Aorta (tissue), 5 donors: ENCODE results near the gene CCNJL. TPM values are rescaled to one million over a fixed set of nuclear protein-coding genes. Genes with fewer than 3 reads are reported as not detected.

ENCODE experiments used
- ATAC-seq: fragments of 200-7000 bp; cut with Tn5 transposase; one replicate; pipeline ENCODE4 v1.9.1; 2022; ENCODE audit warnings: moderate library complexity; ENCODE audit not compliant: low FRiP score
- DNase-seq, 2 donors: peaks; one replicate each; pipeline ENCODE4 v3.0.0-alpha.2; 2020
- H3K27ac ChIP-seq, 2 donors: one replicate each; pipeline ENCODE4 v1.5.1; 2013; ENCODE audit warnings: low read length in 2 of 2, mild to moderate bottlenecking in 2 of 2, moderate library complexity in 2 of 2, control low read depth in 1 of 2, inconsistent platforms in 1 of 2, low read depth in 1 of 2
- H3K27me3 ChIP-seq, 2 donors: one replicate each; pipeline ENCODE4 v1.6.1; 2013; ENCODE audit warnings: control low read depth in 1 of 2, low read length in 1 of 2, mild to moderate bottlenecking in 1 of 2, moderate library complexity in 1 of 2; ENCODE audit not compliant: insufficient read depth in 2 of 2, control insufficient read depth in 1 of 2
- H3K36me3 ChIP-seq, 2 donors: one replicate each; pipeline ENCODE4 v1.6.1; 2013; ENCODE audit warnings: control low read depth in 1 of 2, low read length in 1 of 2, mild to moderate bottlenecking in 1 of 2; ENCODE audit not compliant: insufficient read depth in 2 of 2, control insufficient read depth in 1 of 2
- H3K4me1 ChIP-seq, 2 donors: one replicate each; pipeline ENCODE4 v1.6.1; 2013; ENCODE audit warnings: low read length in 2 of 2, control low read depth in 1 of 2, mild to moderate bottlenecking in 1 of 2, moderate library complexity in 1 of 2; ENCODE audit not compliant: insufficient read depth in 2 of 2, control insufficient read depth in 1 of 2
- H3K4me3 ChIP-seq, 2 donors: one replicate each; pipeline ENCODE4 v1.5.1; 2013; ENCODE audit warnings: low read length in 2 of 2, control low read depth in 1 of 2, mild to moderate bottlenecking in 1 of 2
- H3K9me3 ChIP-seq: one replicate; pipeline ENCODE4 v1.6.1; 2013; ENCODE audit warnings: mild to moderate bottlenecking, low read length; ENCODE audit not compliant: control insufficient read depth
- WGBS, 2 donors: extraction: QIAGEN DNeasy Blood & Tissue Kit; methylation state at CpG; one replicate each; pipeline ENCODE4 v1.1.7; 2013; 5-methylcytosine and 5-hydroxymethylcytosine counted together
- intact Hi-C, 2 donors: fragments of 100-400 bp; cut with DNase I; formaldehyde crosslinking; loops; one replicate each; pipeline versions ENCODE4 v1.14.2 to v1.15.0; 2022
- polyA plus RNA-seq, 2 donors: library from polyadenylated mRNA; stranded (reverse); fragments of 200-250 nt; gene quantifications; one replicate each; pipeline ENCODE4 v1.2.3, GENCODE V29; 2013
- total RNA-seq, 2 donors: library from RNA; stranded (reverse); fragmentation: NEBNext Ultra II Directional; extraction: Animal tissue kit (Norgen Biotek cat#: 25700); gene quantifications; one replicate each; pipeline ENCODE4 v1.2.1, GENCODE V29; 2021
- donor health status: healthy with polysubstance abuse.
- donor health status: Bipolar disorder and iron deficiency.
- donor health status: DM: no; HTN: no; CAD: no.
- donor health status: DM: no; HTN: no; CAD: no.
- donor health status: DM: yes; HTN: yes; CAD: no.

Gene CCNJL
- total and polyA plus RNA-seq, 4 donors = 0.18 to 3.5 (median 2.6) TPM; not detected in 1

DNA sequence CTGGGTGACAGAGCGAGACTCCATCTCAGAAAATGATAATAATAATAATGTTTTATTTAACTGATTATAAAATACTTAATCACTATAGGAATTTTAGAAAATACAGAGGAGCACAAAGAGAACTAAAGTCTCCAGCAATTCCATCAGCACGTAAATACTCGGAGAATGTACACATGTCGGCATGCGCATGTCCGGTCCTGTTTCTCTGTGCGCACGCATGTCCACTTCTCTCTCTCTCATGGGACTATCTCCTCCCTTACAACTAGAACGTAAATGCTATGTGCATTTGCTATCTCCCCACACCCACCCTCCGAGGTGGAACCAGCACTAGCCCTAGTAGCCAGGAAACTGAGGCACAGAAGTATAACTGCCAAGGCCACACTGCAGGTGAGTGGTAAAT, 19.0 kb downstream of the CCNJL start:
- 96 to 97% methylated on average over 10 of the region's 10 CpGs for WGBS, 2 donors
- H3K9me3 ChIP-seq = no peaks in the 10 kb centered on the region
- H3K27me3 ChIP-seq = no peaks in the 10 kb centered on the region
- DNase-seq = no peak
- ATAC-seq = no peak
- H3K4me1 ChIP-seq = no peaks in the 10 kb centered on the region
- intact Hi-C loops = no loop called here
- H3K27ac ChIP-seq = no peak overlapping the region
- no peak overlapping the region for H3K4me3 ChIP-seq
- H3K36me3 ChIP-seq = no peaks in the 10 kb centered on the region

DNA sequence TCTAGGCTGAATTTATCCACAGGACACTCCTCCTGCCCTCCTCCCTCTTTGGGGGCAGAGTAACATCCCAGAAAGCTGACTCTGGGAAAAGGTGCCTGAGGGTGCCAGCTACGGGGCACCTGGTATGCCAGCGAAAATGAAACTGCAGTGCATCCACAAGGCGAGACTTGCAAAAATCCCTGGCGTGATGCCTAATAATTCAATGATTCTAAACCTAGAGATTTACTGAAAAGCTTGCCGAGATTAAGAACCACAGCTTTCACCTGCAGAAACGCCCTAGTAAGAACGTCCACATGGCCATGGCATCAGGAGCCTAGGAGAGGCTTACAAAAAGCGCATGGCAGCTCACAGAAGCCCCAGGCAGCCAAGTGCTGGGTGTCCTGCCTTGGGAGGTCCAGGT, 20.9 kb downstream of the CCNJL start:
- intact Hi-C loops = no loop called here
- Histone ChIP-seq H3K4me1 (no peaks in the 10 kb centered on the region), H3K27ac (no peak overlapping the region), H3K9me3 (no peaks in the 10 kb centered on the region), H3K4me3 (no peak overlapping the region), H3K27me3 (no peaks in the 10 kb centered on the region), H3K36me3 (no peaks in the 10 kb centered on the region)
- ATAC-seq = no peak
- 87 to 88% methylated on average over 8 of the region's 8 CpGs for WGBS, 2 donors
- no peak for DNase-seq

DNA sequence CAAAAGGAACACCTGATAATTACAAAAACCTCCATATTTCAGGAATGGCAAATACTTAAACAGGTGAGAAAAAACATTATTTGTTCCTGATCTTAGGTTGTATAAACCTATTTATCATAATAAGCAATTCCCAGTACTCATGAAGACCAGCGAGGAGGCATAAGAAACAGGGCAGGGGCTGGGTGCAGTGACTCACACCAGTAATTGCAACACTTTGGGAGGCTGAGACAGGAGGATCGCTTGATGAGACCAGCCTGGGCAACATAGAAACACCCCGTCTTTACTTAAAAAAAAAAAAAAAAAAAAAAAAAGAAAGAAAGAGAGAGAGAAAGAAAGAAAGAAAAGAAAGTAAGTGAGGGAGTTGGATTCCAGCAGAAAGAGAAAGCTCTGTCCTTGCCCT, 21.6 kb downstream of the CCNJL start:
- Histone ChIP-seq H3K27me3 (no peaks in the 10 kb centered on the region), H3K9me3 (no peaks in the 10 kb centered on the region), H3K4me3 (no peak overlapping the region), H3K36me3 (no peaks in the 10 kb centered on the region), H3K4me1 (no peaks in the 10 kb centered on the region), H3K27ac (no peak overlapping the region)
- intact Hi-C loops = no loop called here
- ATAC-seq (no peak), DNase-seq (no peak)
- WGBS, 2 donors = 95 to 98% methylated on average over 3 of the region's 3 CpGs

DNA sequence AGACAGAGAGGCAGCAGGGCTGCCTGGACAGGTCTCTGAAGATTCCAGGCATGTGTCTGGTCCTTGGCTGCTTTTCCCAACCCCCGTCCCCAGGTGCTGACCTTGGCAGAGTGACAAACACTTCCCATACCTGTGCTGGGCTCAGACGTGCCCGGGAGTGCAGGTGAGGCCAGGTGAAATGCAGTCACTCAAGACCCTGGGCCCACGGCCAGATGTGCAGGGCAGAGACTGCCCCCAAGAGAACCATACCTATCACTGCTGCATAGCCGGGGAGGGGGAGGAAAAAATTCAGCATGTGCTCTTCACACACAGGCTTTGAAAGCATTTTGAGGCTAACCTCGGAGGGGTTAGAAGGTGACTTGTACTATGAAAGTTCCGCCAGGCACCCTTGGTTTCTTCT, 22.6 kb downstream of the CCNJL start:
- Histone ChIP-seq H3K27me3 (no peaks in the 10 kb centered on the region), H3K36me3 (no peaks in the 10 kb centered on the region), H3K9me3 (no peaks in the 10 kb centered on the region), H3K27ac (no peak overlapping the region), H3K4me1 (no peaks in the 10 kb centered on the region), H3K4me3 (no peak overlapping the region)
- DNase-seq = no peak
- intact Hi-C loops = no loop called here
- ATAC-seq = no peak
- WGBS, 2 donors = 73 to 76% methylated on average over 7 of the region's 7 CpGs

DNA sequence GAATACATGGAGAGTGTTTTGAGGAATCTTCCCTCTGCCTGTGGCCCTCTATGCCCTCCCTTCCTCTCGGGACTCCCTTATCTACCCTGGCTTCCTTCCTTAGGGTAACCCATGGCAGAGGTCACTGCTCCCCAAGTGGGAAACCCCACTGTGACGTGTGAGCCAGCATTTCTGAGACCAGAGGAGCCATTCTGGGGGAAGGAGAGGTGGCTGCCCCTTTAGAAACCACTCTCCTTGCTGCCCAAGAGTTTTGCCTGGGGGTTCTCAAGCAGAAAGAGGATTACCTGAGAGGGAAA, 23.1 kb downstream of the CCNJL start:
- 51 to 68% methylated on average over 2 of the region's 2 CpGs for whole genome bisulfite sequencing, 2 donors
- no peak for DNase-seq
- Histone ChIP-seq H3K4me3 (no peak overlapping the region), H3K9me3 (no peaks in the 10 kb centered on the region), H3K27me3 (no peaks in the 10 kb centered on the region), H3K36me3 (no peaks in the 10 kb centered on the region), H3K27ac (no peak overlapping the region), H3K4me1 (no peaks in the 10 kb centered on the region)
- ATAC-seq = no peak
- intact Hi-C loops = no loop called here

DNA sequence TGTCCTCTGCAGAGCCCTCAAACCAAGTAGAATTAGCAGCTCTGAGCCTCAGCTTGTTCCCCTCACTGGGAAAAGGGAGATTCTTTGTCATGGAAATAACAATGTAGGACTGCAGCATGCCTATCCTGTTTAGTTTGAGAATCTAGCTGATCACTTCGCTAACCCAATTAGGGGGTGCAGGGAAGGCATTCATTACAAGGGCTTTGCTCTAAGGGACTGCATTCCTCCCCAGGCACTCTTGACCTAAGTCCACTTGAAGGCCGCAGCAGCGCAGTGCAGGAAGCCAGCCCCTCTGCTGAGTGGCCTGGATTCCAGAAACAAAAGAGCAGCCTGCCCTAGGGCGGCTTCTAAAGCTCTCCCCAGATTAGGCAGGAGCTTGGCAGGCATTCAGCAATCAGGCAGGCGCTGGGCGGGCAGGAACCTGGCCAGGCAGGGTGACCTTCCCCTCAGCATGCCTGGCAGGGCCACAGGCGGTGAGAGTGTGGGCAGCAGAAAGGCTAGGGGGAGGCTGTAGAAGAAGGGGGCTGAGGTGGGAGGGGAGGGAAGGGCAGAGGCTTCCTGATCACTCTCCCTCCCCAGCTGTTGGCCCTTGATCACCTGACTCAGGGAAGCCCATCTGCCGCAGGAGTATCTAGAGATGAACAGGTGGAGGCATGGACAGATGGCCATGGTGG, 24.8 kb downstream of the CCNJL start:
- intact Hi-C loops = no loop called here
- peak; percentile 66 to 85 for DNase-seq
- ATAC-seq = peak; percentile 73

DNA sequence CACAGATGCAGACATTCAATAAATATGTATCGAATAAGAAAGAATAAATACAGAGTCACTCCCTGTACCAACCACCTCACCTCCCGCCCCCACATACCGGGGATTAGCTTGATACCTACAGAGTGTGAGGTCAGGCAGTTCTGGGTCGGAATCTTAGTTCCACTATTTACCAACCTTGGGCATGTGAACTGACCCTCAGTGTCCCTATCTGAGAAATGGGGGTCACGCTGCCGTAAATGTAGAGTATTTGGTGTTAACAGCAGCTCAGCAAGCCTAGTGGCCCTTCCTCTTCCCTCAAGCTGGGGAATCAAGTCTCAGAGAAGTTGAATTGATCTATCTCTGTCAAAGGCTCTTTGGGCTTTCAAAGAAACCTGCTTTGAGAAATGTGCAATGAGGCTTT, 25.4 kb downstream of the CCNJL start:
- no peaks in the 10 kb centered on the region for H3K27me3 ChIP-seq
- no peak for ATAC-seq
- intact Hi-C loops = no loop called here

More for the DNA sequence above, 24.8 kb downstream of the CCNJL start:
- H3K27ac ChIP-seq = no peak overlapping the region
- no peak overlapping the region for H3K4me3 ChIP-seq
- no peaks in the 10 kb centered on the region for H3K9me3 ChIP-seq
- no peaks in the 10 kb centered on the region for H3K27me3 ChIP-seq
- H3K36me3 ChIP-seq = no peaks in the 10 kb centered on the region
- no peaks in the 10 kb centered on the region for H3K4me1 ChIP-seq
- WGBS, 2 donors = 9 to 17% methylated on average over 8 of the region's 8 CpGs

DNA sequence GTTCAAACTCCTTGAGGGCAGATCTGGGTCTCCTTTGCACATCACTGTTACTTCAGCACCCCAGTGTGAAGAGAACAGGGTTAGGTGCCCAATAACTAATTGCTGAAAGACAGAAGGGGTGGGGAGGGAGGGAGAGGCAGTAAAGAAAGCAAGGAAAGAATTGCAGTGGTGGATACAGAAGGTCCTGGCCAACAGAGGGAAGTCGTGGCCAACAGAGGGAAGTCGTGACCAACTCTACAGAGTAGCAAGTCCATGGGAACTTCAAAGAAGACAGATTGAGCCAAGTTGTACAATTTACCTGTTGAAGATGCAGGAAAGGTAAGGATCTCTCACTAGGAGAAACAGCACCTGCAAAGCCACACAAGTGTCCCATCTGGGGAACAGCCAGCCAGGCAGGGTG, 27.0 kb downstream of the CCNJL start:
- no peak for ATAC-seq
- Histone ChIP-seq H3K27ac (no peak overlapping the region), H3K4me1 (no peaks in the 10 kb centered on the region), H3K9me3 (no peaks in the 10 kb centered on the region), H3K27me3 (no peaks in the 10 kb centered on the region), H3K36me3 (no peaks in the 10 kb centered on the region), H3K4me3 (no peak overlapping the region)
- DNase-seq = no peak
- intact Hi-C loops = no loop called here
- WGBS, 2 donors = 62 to 64% methylated on average over 2 of the region's 2 CpGs

More for the DNA sequence above, 25.4 kb downstream of the CCNJL start:
- Histone ChIP-seq H3K4me3 (no peak overlapping the region), H3K4me1 (no peaks in the 10 kb centered on the region), H3K27ac (no peak overlapping the region), H3K9me3 (no peaks in the 10 kb centered on the region), H3K36me3 (no peaks in the 10 kb centered on the region)
- no peak for DNase-seq
- 90 to 92% methylated on average over 6 of the region's 6 CpGs for WGBS, 2 donors

DNA sequence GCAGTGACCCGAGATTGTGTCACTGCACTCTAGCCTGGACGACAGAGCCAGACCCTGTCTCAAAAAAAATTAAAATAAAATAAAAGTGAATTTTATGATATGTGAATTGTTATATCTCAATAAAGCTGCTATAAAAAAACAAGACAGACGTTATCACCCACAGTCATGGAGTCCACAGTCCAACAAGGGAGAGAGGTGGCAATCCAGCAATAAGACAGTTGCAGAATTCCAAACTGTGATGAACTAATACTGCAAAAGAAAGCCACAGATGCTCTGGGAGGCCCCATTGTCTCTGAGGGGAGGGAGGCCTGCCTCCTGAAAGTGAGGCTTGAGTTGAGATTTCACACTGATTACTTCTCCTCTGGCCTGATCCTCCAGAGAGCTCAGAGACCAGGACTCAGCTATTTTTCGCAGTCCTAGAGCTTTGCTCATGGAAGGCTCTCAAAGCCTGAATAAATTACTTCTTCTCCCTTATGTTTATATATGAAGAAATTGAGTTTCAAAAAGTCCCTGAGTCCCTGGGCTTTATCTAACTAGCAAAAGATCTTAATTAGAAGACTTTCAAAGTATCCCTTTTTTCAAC, 28.0 kb downstream of the CCNJL start:
- no peaks in the 10 kb centered on the region for H3K9me3 ChIP-seq
- H3K27ac ChIP-seq = no peak overlapping the region
- WGBS, 2 donors = 93 to 95% methylated on average over 4 of the region's 4 CpGs
- H3K4me3 ChIP-seq = no peak overlapping the region
- DNase-seq (no peak), ATAC-seq (no peak)
- no peaks in the 10 kb centered on the region for H3K4me1 ChIP-seq
- H3K36me3 ChIP-seq = no peaks in the 10 kb centered on the region
- intact Hi-C loops = no loop called here
- H3K27me3 ChIP-seq = no peaks in the 10 kb centered on the region
